Ectodermal cell (in vitro differentiated cells): ENCODE data around the gene MAP2.
"Not testable (repeated sequence)": the region's sequence is repeated elsewhere in the genome, so short reads cannot be mapped to it uniquely, and the experiment has no call there.

Source experiments
- H3K27ac ChIP-seq: 2 replicates; pipeline ENCODE4 v1.7.0; 2013; ENCODE audit warnings: mild to moderate bottlenecking, low read depth, low read length; ENCODE audit not compliant: insufficient read depth, poor library complexity, severe bottlenecking
- H3K27me3 ChIP-seq: 2 replicates; pipeline ENCODE4 v1.7.0; 2013; ENCODE audit warnings: mild to moderate bottlenecking, low read length; ENCODE audit not compliant: insufficient read depth, control insufficient read depth, poor library complexity, severe bottlenecking
- H3K36me3 ChIP-seq: one replicate; pipeline ENCODE4 v1.7.0; 2013; ENCODE audit warnings: low read length; ENCODE audit not compliant: control insufficient read depth, insufficient read depth
- H3K4me1 ChIP-seq: one replicate; pipeline ENCODE4 v1.7.0; 2013; ENCODE audit warnings: low read length; ENCODE audit not compliant: control insufficient read depth, insufficient read depth
- H3K4me3 ChIP-seq: 2 replicates; pipeline ENCODE4 v1.7.0; 2013; ENCODE audit warnings: low read depth, low read length, control low read depth; ENCODE audit not compliant: insufficient read depth
- H3K9me3 ChIP-seq: 2 replicates; pipeline ENCODE4 v1.7.0; 2013; ENCODE audit warnings: mild to moderate bottlenecking, low read length, moderate library complexity; ENCODE audit not compliant: control insufficient read depth
- WGBS, 2 experiments: methylation state at CpG; one replicate each; pipeline ENCODE4 v1.1.7; 2013; ENCODE audit warnings: missing lambda C conversion rate in 2 of 2; 5-methylcytosine and 5-hydroxymethylcytosine counted together

Gene MAP2

GRCh38 chr2:209582281-209582680 is 158.4 kb downstream of the MAP2 start:
- no peak overlapping the region for H3K27ac ChIP-seq

DNA sequence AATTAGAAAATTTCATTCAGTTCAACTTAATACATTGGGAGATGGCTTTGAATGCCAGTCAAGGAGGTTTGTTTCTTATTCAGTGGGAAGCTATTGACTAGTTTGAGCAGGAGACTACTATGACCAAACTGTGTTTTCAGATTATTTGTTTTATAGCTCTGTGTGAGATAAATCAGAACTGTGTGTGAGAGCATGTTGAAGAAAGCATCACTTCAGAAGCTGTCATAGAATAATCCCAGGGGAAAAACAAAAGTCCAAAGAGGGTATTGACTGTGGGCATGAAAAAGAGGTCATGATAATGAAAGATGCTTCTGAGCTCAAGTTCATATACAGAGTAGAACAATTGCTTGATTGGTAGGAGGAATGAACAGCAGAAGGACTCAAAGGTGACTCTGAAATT is 160.6 kb downstream of the MAP2 start:
- Histone ChIP-seq H3K36me3 (peaks cover 5% of the 10 kb centered on the region), H3K4me1 (peaks cover 10% of the 10 kb centered on the region), H3K27me3 (no peaks in the 10 kb centered on the region), H3K27ac (no peak overlapping the region), H3K9me3 (no peaks in the 10 kb centered on the region), H3K4me3 (no peak overlapping the region)

More at GRCh38 chr2:209582281-209582680, 158.4 kb downstream of the MAP2 start:
- Histone ChIP-seq H3K9me3 (no peaks in the 10 kb centered on the region), H3K36me3 (peaks cover 5% of the 10 kb centered on the region), H3K4me1 (peaks cover 28% of the 10 kb centered on the region), H3K4me3 (no peak overlapping the region), H3K27me3 (no peaks in the 10 kb centered on the region)
- 92 to 95% methylated on average over 3 of the region's 3 CpGs for WGBS, 2 experiments

- Histone ChIP-seq H3K27ac (no peak overlapping the region), H3K36me3 (peaks cover 5% of the 10 kb centered on the region), H3K27me3 (no peaks in the 10 kb centered on the region), H3K9me3 (no peaks in the 10 kb centered on the region), H3K4me3 (no peak overlapping the region), H3K4me1 (peaks cover 10% of the 10 kb centered on the region)
- 92 to 93% methylated on average over 5 of the region's 5 CpGs for WGBS, 2 experiments
Observed at GRCh38 chr2:209584915-209585314, 161.1 kb downstream of the MAP2 start.

DNA sequence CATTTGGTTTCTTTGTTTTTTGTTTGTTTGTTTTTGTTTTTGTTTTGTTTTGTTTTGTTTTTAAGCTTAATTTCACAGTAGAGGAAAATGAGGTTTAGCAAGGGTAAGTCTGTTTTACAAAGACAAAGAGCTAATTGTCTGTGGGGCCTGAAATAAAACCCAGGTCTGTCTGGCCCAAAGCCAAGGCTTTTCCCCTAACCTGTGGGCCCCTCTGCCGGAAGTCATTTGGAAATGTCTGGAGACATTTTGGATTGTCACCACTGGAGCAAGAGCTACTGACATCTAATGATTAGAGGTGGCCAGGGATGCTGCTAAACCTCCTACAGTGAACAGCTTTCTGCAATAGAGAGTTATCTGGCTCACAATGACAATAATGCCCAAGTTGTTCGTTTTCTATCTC is 167.2 kb downstream of the MAP2 start:
- peaks cover 17% of the 10 kb centered on the region for H3K4me1 ChIP-seq
- H3K27me3 ChIP-seq: no peaks in the 10 kb centered on the region
- H3K9me3 ChIP-seq: no peaks in the 10 kb centered on the region
- 94 to 97% methylated on average over 1 to 2 of the region's 2 CpGs for WGBS, 2 experiments
- H3K36me3 ChIP-seq: no peaks in the 10 kb centered on the region
- H3K27ac ChIP-seq: no peak overlapping the region
- H3K4me3 ChIP-seq: no peak overlapping the region

DNA sequence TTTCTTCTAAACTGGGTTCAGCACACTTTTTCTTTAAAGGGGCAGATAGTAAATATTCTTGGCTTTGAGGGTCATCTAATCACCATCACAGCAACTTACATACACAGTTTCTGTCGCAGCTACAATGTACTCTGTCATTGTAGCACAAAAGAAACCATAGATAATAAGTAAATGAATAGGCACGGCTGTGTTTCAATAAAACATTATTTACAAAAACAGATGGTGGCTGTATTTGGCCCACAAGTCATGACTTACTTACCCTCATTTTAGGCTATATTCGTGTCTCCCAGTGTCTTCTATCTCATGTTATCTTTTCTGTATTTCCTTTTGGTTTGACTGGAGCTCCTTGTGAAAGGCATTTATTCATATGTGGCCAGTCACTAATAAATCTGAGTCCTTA is 168.3 kb downstream of the MAP2 start:
- 89 to 96% methylated on average over 2 to 3 of the region's 3 CpGs for WGBS, 2 experiments
- H3K36me3 ChIP-seq: no peaks in the 10 kb centered on the region

DNA sequence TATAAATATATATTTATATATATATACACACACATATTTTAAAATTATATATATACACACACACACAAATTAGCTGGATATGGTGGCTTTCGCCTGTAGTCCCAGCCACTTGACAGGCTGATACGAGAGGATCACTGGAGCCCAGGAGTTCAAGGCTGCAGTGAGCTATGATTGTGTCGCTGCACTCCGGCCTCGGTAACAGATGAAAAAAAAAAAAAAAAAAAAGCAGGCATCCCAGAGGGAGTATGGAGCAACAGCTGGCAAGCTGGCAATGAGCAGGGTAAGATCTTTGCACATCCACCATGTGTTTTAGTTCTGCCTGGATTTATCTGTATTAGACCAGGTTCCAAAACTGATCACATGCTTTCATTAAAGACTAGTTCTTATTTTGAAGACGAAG is 170.1 kb downstream of the MAP2 start:
- no peaks in the 10 kb centered on the region for H3K9me3 ChIP-seq
- no peak overlapping the region for H3K27ac ChIP-seq
- H3K36me3 ChIP-seq: no peaks in the 10 kb centered on the region
- no peak overlapping the region for H3K4me3 ChIP-seq
- H3K4me1 ChIP-seq: peaks cover 7% of the 10 kb centered on the region
- 92 to 95% methylated on average over 6 of the region's 6 CpGs for WGBS, 2 experiments
- no peaks in the 10 kb centered on the region for H3K27me3 ChIP-seq

More for the DNA sequence above, 168.3 kb downstream of the MAP2 start:
- Histone ChIP-seq H3K4me1 (peaks cover 10% of the 10 kb centered on the region), H3K4me3 (no peak overlapping the region), H3K9me3 (no peaks in the 10 kb centered on the region), H3K27me3 (no peaks in the 10 kb centered on the region), H3K27ac (no peak overlapping the region)

DNA sequence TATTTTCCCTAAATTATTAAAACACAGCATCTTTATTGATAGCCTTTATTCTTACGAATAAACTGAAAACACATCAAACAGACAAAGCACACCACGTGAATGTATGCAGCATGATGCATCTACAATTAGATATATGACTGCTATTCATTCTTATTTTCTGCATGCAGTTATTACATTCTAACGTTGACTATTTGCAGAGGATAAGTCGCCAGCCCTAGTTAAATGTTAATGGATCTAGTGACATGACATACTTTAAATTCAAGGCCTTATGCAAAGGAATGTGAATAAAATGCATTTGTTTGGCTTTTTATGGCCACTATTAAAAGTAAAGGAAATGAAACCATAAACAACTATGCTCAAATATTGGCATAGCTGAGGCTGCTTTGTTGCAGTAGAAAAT is 172.4 kb downstream of the MAP2 start:
- H3K36me3 ChIP-seq: no peaks in the 10 kb centered on the region
- no peaks in the 10 kb centered on the region for H3K9me3 ChIP-seq
- no peaks in the 10 kb centered on the region for H3K27me3 ChIP-seq
- peaks cover 10% of the 10 kb centered on the region for H3K4me1 ChIP-seq
- no peak overlapping the region for H3K27ac ChIP-seq
- no peak overlapping the region for H3K4me3 ChIP-seq
- WGBS, 2 experiments: 94 to 97% methylated on average over 4 of the region's 4 CpGs

- H3K4me1 ChIP-seq, H3K36me3 ChIP-seq, H3K9me3 ChIP-seq, H3K4me3 ChIP-seq, H3K27ac ChIP-seq, H3K27me3 ChIP-seq: not testable (repeated sequence)
- WGBS, 2 experiments: 96 to 98% methylated on average over 3 of the region's 6 CpGs
Observed at GRCh38 chr2:209598227-209598626, 174.4 kb downstream of the MAP2 start.

GRCh38 chr2:209600341-209601171 is 176.7 kb downstream of the MAP2 start:
- H3K9me3 ChIP-seq: no peaks in the 10 kb centered on the region
- H3K27me3 ChIP-seq: no peaks in the 10 kb centered on the region
- H3K27ac ChIP-seq: no peak overlapping the region
- H3K4me3 ChIP-seq: no peak overlapping the region
- WGBS, 2 experiments: 78 to 83% methylated on average over 5 of the region's 5 CpGs
- H3K36me3 ChIP-seq: peaks cover 4% of the 10 kb centered on the region
- peaks cover 9% of the 10 kb centered on the region for H3K4me1 ChIP-seq

- no peak overlapping the region for H3K27ac ChIP-seq
- peaks cover 4% of the 10 kb centered on the region for H3K36me3 ChIP-seq
- no CpG with 5 or more reads among the region's 1 CpG for WGBS, 2 experiments
- H3K9me3 ChIP-seq: no peaks in the 10 kb centered on the region
- no peaks in the 10 kb centered on the region for H3K27me3 ChIP-seq
- peaks cover 9% of the 10 kb centered on the region for H3K4me1 ChIP-seq
- no peak overlapping the region for H3K4me3 ChIP-seq
Observed at GRCh38 chr2:209601497-209601896, 177.7 kb downstream of the MAP2 start.
